Peyer's patch (tissue), 4 donors: ENCODE measurements around the gene MLXIP. TPM values are rescaled to one million over a fixed set of nuclear protein-coding genes. Genes with fewer than 3 reads are reported as not detected.

ENCODE experiments used
- DNase-seq, 3 donors: peaks; one replicate each; pipeline ENCODE4 v3.0.0-alpha.2; 2017 to 2019
- H3K27ac ChIP-seq, 4 donors: fragments of 200-600 bp; sonication (generic); one replicate each; pipeline ENCODE4 v1.5.1; 2016 to 2019
- H3K27me3 ChIP-seq, 2 donors: fragments of 200-600 bp; sonication (generic); one replicate each; pipeline ENCODE4 v1.5.1; 2019
- H3K36me3 ChIP-seq, 3 donors: fragments of 200-600 bp; sonication (generic); one replicate each; pipeline ENCODE4 v1.5.1; 2016 to 2019
- H3K4me1 ChIP-seq, 4 donors: fragments of 200-600 bp; sonication (generic); one replicate each; pipeline ENCODE4 v1.5.1; 2016 to 2019
- H3K4me3 ChIP-seq, 4 donors: fragments of 200-600 bp; sonication (generic); 1 replicate in 3 of 4; 2 replicates in 1 of 4; pipeline ENCODE4 v1.5.1; 2016 to 2019; ENCODE audit warnings: mild to moderate bottlenecking in 1 of 4
- H3K9me3 ChIP-seq, 4 donors: fragments of 200-600 bp; sonication (generic); one replicate each; pipeline ENCODE4 v1.5.1; 2016 to 2019; ENCODE audit warnings: mild to moderate bottlenecking in 1 of 4
- POLR2A ChIP-seq, 2 donors: fragments of 450-650 bp; IDR thresholded peaks; one replicate each; pipeline ENCODE4 v1.5.1; 2017; ENCODE audit warnings: antibody characterized with exemption in 2 of 2, mild to moderate bottlenecking in 2 of 2, moderate library complexity in 2 of 2
- total RNA-seq, 4 donors: library from RNA; depleted of rRNA; stranded (reverse); fragments of >200 nt; gene quantifications; one replicate each; pipeline ENCODE4 v1.1.0, GENCODE V29; 2016
- TF ChIP-seq, protein P1 (sequence below), 6 experiments: fragments of 450-650 bp in 4 of 6; fragments of 200-600 bp in 2 of 6; sonication (generic) in 1 of 6; IDR thresholded peaks; one replicate each; pipeline ENCODE4 v1.5.1; 2017 to 2019; ENCODE audit warnings: antibody characterized with exemption in 6 of 6, mild to moderate bottlenecking in 3 of 6, moderate library complexity in 1 of 6

Gene MLXIP
- total RNA-seq, 4 donors from 2014 or later = 41.5 to 157 (median 98.3) TPM

DNA sequence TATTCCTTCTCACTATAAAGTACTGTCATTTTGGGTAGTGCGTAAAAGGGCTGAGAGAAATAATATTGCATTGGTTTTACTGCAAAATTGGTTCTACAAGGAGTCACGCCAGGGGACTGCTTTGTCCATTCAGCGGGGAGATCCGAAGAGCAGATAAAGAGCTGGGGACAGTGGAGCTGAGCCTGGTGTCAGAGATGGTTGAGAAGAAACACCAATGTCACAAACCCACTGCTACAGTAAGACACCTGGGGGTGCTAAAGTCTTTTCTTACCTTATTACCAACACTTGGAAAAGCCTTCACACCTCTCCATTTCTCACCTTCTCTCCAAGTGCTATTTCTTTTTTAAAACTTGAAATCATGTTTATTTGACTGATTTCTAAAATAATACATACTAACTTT, 81.3 kb downstream of the MLXIP start:
- TF ChIP-seq POLR2A (IDR thresholded peaks at IDR 0.05) = no peak
- TF ChIP-seq, protein P1, sequence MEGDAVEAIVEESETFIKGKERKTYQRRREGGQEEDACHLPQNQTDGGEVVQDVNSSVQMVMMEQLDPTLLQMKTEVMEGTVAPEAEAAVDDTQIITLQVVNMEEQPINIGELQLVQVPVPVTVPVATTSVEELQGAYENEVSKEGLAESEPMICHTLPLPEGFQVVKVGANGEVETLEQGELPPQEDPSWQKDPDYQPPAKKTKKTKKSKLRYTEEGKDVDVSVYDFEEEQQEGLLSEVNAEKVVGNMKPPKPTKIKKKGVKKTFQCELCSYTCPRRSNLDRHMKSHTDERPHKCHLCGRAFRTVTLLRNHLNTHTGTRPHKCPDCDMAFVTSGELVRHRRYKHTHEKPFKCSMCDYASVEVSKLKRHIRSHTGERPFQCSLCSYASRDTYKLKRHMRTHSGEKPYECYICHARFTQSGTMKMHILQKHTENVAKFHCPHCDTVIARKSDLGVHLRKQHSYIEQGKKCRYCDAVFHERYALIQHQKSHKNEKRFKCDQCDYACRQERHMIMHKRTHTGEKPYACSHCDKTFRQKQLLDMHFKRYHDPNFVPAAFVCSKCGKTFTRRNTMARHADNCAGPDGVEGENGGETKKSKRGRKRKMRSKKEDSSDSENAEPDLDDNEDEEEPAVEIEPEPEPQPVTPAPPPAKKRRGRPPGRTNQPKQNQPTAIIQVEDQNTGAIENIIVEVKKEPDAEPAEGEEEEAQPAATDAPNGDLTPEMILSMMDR (IDR thresholded peaks at IDR 0.05) = no peak
- no peak for DNase-seq

DNA sequence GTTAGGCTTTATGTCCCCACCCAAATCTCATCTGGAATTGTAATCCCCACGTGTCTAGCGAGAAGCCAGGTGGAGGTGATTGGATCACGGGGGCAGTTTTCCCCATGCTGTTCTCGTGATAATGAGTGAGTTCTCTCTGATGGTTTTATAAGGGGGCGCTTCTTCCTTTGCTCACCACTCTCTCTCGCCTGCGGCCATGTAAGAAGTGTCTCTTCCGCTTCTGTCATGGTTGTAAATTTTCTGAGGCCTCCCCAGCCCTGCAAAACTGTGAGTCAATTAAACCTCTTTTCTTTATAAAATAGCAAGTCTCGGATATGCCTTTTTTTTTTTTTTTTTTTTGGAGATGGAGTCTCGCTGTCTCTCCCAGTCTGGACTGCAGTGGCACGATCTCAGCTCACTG, 82.2 kb downstream of the MLXIP start:
- H3K27ac ChIP-seq = no peak overlapping the region
- TF ChIP-seq POLR2A (IDR thresholded peaks at IDR 0.05) = no peak
- TF ChIP-seq, protein P1 (IDR thresholded peaks at IDR 0.05) = no peak
- no peaks in the 10 kb centered on the region for H3K36me3 ChIP-seq
- H3K9me3 ChIP-seq = no peaks in the 10 kb centered on the region
- no peaks in the 10 kb centered on the region for H3K27me3 ChIP-seq
- no peak overlapping the region for H3K4me3 ChIP-seq
- no peaks in the 10 kb centered on the region for H3K4me1 ChIP-seq
- no peak for DNase-seq

More for the DNA sequence above, 81.3 kb downstream of the MLXIP start:
- Histone ChIP-seq H3K27me3 (no peaks in the 10 kb centered on the region), H3K4me3 (no peak overlapping the region), H3K36me3 (no peaks in the 10 kb centered on the region), H3K27ac (no peak overlapping the region), H3K9me3 (no peaks in the 10 kb centered on the region), H3K4me1 (no peaks in the 10 kb centered on the region)

DNA sequence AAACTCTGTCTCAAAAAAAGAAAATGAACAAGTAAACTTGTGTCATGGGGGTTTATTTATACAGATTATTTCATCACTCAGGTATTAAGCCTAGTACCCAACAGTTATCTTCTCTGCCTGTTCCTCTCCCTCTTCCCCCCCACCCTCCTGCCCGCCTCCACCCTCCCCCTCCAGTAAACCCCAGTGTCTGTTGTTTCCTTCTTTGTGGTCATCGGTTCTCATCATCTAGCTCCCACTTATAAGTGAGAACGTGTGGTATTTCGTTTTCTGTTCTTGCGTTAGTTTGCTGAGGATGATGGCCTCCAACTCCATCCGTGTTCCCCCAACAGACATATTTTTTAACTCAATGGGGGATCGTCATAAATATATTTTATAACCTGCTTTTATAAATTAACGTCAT, 83.1 kb downstream of the MLXIP start:
- no peaks in the 10 kb centered on the region for H3K9me3 ChIP-seq
- no peaks in the 10 kb centered on the region for H3K36me3 ChIP-seq
- TF ChIP-seq, protein P1 (IDR thresholded peaks at IDR 0.05) = no peak
- no peak overlapping the region for H3K4me3 ChIP-seq
- no peak overlapping the region for H3K27ac ChIP-seq
- H3K27me3 ChIP-seq = no peaks in the 10 kb centered on the region
- DNase-seq = no peak
- H3K4me1 ChIP-seq = peaks cover 0 to 5% (median 0%) of the 10 kb centered on the region in 4 donors

DNA sequence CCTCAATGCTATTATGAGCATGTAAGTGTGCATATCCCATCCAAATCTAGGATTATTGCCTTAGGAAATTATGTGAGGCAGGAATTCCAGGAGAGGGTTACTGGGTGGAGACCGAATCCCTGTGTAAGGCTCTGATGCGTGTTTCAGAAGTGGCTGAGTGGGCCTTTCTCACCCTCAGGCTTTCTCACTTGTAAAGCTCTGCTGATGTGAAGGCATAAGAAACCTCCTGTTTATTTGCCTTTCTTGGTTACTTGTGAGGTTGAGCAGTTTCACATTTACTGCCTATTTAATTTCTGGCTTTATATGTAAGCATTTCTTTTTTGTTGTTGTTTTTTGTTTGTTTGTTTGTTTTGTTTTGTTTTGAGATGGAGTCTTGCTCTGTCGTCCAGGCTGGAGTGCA, 84.4 kb downstream of the MLXIP start:
- H3K4me3 ChIP-seq = no peak overlapping the region
- H3K27me3 ChIP-seq = no peaks in the 10 kb centered on the region
- no peak for TF ChIP-seq POLR2A (IDR thresholded peaks at IDR 0.05)
- TF ChIP-seq, protein P1 (IDR thresholded peaks at IDR 0.05) = no peak

DNA sequence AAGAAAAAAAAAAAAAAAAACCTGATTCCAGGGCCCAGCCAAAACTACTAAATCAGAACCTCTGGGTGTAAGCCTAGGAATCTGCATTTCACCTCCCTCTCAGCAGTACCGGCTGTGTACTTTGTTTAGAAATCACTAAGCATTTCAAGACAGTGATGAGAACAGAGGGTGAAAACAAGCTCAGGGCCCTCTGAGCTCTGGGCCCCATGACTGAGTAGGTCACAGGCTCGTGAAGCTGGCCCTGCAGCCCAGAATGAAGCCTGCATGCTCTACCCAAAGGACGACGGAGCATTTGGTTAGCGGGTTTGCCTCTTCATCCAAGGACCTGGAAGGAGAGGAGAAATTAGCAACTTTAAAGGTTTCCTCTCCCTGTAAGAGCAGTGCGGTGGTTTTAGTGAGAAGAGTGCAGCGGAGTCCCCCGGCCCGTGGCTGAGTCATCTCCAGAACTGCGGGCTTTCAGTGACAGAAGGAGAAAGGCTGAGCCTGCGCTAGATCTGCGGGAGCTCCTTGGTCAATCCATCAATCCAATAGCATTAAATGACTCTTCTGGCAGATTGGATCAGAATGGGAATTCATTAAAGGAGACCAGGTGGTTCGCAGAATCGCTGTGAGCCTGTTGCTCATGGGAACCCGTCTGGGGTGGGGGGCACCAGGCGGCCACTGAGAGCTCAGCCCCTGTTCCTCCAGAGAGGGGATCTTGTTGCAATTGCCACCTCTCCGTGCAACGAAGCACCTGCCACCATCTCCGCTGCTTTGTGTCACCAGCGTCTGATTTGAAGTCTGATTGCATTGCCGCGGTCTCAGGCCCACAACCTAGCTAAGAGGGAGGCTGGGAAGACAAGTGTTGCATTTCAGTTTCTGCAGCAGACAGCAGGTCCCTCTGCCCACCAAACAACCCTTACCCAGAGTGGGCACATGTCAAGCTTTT, 88.1 kb downstream of the MLXIP start:
- H3K4me3 ChIP-seq = no peak overlapping the region
- DNase-seq = no peak
- H3K27me3 ChIP-seq = no peaks in the 10 kb centered on the region
- H3K27ac ChIP-seq = peak overlapping the region in 1 of 4 donors; percentile 33
- no peaks in the 10 kb centered on the region for H3K36me3 ChIP-seq
- peaks cover 0 to 18% (median 0%) of the 10 kb centered on the region in 4 donors for H3K4me1 ChIP-seq
- TF ChIP-seq POLR2A (IDR thresholded peaks at IDR 0.05) = no peak
- TF ChIP-seq, protein P1 (IDR thresholded peaks at IDR 0.05) = no peak
- no peaks in the 10 kb centered on the region for H3K9me3 ChIP-seq

More for the DNA sequence above, 84.4 kb downstream of the MLXIP start:
- Histone ChIP-seq H3K4me1 (peaks cover 0 to 18% (median 0%) of the 10 kb centered on the region in 4 donors), H3K9me3 (no peaks in the 10 kb centered on the region), H3K36me3 (no peaks in the 10 kb centered on the region), H3K27ac (no peak overlapping the region)
- DNase-seq = no peak
